OCI-LY1 (cell line): ENCODE results near the gene PATJ.

Source experiments
- H2AFZ ChIP-seq: fragments of 200-600 bp; sonication (generic), shearing (Covaris generic); 2 replicates; pipeline ENCODE4 v1.6.0; 2014; ENCODE audit warnings: antibody characterized with exemption, mild to moderate bottlenecking, low read length
- H3F3A ChIP-seq: fragments of 200-600 bp; sonication (generic), shearing (Covaris generic); 2 replicates; pipeline ENCODE4 v1.6.0; 2014; ENCODE audit warnings: mild to moderate bottlenecking, antibody characterized with exemption, low read length, moderate library complexity; ENCODE audit not compliant: insufficient read depth
- H3K27ac ChIP-seq: fragments of 200-600 bp; sonication (generic); 2 replicates; pipeline ENCODE4 v1.5.1; 2014; ENCODE audit warnings: low read length, mixed run types, mild to moderate bottlenecking, low read depth; ENCODE audit not compliant: poor library complexity, severe bottlenecking
- H3K27me3 ChIP-seq: fragments of 200-600 bp; sonication (generic); 2 replicates; pipeline ENCODE4 v1.6.0; 2014; ENCODE audit warnings: antibody characterized with exemption, mild to moderate bottlenecking, low read length, moderate library complexity; ENCODE audit not compliant: insufficient read depth
- H3K36me3 ChIP-seq: fragments of 200-600 bp; sonication (generic); 2 replicates; pipeline ENCODE4 v1.6.1; 2014; ENCODE audit warnings: mild to moderate bottlenecking, antibody characterized with exemption, low read length, moderate library complexity, mixed read lengths; ENCODE audit not compliant: insufficient read depth
- H3K4me1 ChIP-seq: fragments of 200-600 bp; sonication (generic); 2 replicates; pipeline ENCODE4 v1.5.1; 2014; ENCODE audit warnings: mild to moderate bottlenecking, low read length, moderate library complexity; ENCODE audit not compliant: insufficient read depth, severe bottlenecking
- H3K4me2 ChIP-seq: fragments of 200-600 bp; sonication (generic), shearing (Covaris generic); 2 replicates; pipeline ENCODE4 v1.6.1; 2014; ENCODE audit warnings: low read length
- H3K4me3 ChIP-seq: fragments of 200-600 bp; sonication (generic); 2 replicates; pipeline ENCODE4 v1.5.1; 2014; ENCODE audit warnings: low read length, low read depth, mild to moderate bottlenecking, mixed read lengths; ENCODE audit not compliant: poor library complexity, severe bottlenecking
- H3K79me2 ChIP-seq: fragments of 200-600 bp; shearing (Covaris generic); 2 replicates; pipeline ENCODE4 v1.6.1; 2016; ENCODE audit warnings: mixed run types, low read length, mixed read lengths; ENCODE audit not compliant: insufficient read depth
- H3K9ac ChIP-seq: fragments of 200-600 bp; sonication (generic), shearing (Covaris generic); 2 replicates; pipeline ENCODE4 v1.6.1; 2014; ENCODE audit warnings: mild to moderate bottlenecking, low read length, mixed read lengths
- H3K9me2 ChIP-seq: fragments of 200-600 bp; sonication (generic), shearing (Covaris generic); 2 replicates; pipeline ENCODE4 v1.6.1; 2014; ENCODE audit warnings: low read depth, mild to moderate bottlenecking, low read length, mixed read lengths
- H3K9me3 ChIP-seq: fragments of 200-600 bp; shearing (Covaris generic); 2 replicates; pipeline ENCODE4 v1.6.1; 2014; ENCODE audit warnings: low read length, mixed read lengths
- H4K20me1 ChIP-seq: fragments of 200-600 bp; sonication (generic), shearing (Covaris generic); 2 replicates; pipeline ENCODE4 v1.6.0; 2016; ENCODE audit warnings: mild to moderate bottlenecking, low read length; ENCODE audit not compliant: insufficient read depth
- EZH2 ChIP-seq: fragments of 200-600 bp; sonication (generic), shearing (Covaris generic); IDR thresholded peaks from 2 replicates; pipeline ENCODE4 v1.8.0; 2017; ENCODE audit warnings: borderline replicate concordance, mixed run types, mild to moderate bottlenecking, antibody characterized with exemption, low read length, moderate library complexity, mixed read lengths
- TF ChIP-seq, protein P1 (sequence below): fragments of 200-600 bp; sonication (generic), shearing (Covaris generic); IDR thresholded peaks from 2 replicates; pipeline ENCODE4 v1.5.1; 2017; ENCODE audit warnings: mild to moderate bottlenecking, antibody characterized with exemption, low read length, moderate library complexity, mixed read lengths

Gene PATJ

DNA sequence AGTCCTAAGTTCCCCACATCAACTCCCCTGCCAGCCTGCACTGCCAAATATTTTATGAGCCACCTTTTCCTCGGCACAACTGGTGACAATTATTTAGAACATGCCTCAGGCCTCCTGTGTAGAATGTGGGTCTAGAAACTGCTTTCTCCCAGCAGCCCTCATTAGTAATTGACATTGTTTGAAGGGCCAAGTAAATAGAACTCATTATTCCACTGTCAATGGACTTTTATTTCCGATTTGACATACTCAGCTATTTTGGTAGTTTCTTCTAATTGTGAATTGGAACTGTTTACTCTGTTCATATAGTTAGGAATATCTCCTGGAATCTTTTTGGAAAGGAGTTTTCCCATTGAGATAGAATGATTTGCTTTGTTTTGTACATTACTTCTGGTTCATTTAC is 283.6 kb downstream of the PATJ start:
- Histone ChIP-seq H3K27ac (no peak overlapping the region), H3K4me3 (no peak overlapping the region)

GRCh38 chr1:62029704-62030103 is 287.4 kb downstream of the PATJ start:
- H2AFZ ChIP-seq: no peak overlapping the region
- H3K79me2 ChIP-seq: no peaks in the 10 kb centered on the region
- H3F3A ChIP-seq: no peaks in the 10 kb centered on the region
- no peak overlapping the region for H3K4me3 ChIP-seq
- H3K27me3 ChIP-seq: no peaks in the 10 kb centered on the region
- H4K20me1 ChIP-seq: no peaks in the 10 kb centered on the region
- H3K27ac ChIP-seq: no peak overlapping the region
- no peak overlapping the region for H3K9ac ChIP-seq
- H3K9me2 ChIP-seq: no peaks in the 10 kb centered on the region
- no peaks in the 10 kb centered on the region for H3K36me3 ChIP-seq
- H3K4me1 ChIP-seq: no peaks in the 10 kb centered on the region
- H3K4me2 ChIP-seq: no peak overlapping the region
- peaks cover 5% of the 10 kb centered on the region; the same call in 1 of the 2 replicates for H3K9me3 ChIP-seq
- no peak for TF ChIP-seq EZH2
- TF ChIP-seq, protein P1, sequence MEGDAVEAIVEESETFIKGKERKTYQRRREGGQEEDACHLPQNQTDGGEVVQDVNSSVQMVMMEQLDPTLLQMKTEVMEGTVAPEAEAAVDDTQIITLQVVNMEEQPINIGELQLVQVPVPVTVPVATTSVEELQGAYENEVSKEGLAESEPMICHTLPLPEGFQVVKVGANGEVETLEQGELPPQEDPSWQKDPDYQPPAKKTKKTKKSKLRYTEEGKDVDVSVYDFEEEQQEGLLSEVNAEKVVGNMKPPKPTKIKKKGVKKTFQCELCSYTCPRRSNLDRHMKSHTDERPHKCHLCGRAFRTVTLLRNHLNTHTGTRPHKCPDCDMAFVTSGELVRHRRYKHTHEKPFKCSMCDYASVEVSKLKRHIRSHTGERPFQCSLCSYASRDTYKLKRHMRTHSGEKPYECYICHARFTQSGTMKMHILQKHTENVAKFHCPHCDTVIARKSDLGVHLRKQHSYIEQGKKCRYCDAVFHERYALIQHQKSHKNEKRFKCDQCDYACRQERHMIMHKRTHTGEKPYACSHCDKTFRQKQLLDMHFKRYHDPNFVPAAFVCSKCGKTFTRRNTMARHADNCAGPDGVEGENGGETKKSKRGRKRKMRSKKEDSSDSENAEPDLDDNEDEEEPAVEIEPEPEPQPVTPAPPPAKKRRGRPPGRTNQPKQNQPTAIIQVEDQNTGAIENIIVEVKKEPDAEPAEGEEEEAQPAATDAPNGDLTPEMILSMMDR: no peak

More for the DNA sequence above, 283.6 kb downstream of the PATJ start:
- H2AFZ ChIP-seq: no peak overlapping the region
- no peak for TF ChIP-seq EZH2
- TF ChIP-seq, protein P1: no peak
- H3F3A ChIP-seq: no peaks in the 10 kb centered on the region
- H3K9ac ChIP-seq: no peak overlapping the region
- no peaks in the 10 kb centered on the region for H3K79me2 ChIP-seq
- no peaks in the 10 kb centered on the region for H4K20me1 ChIP-seq
- no peaks in the 10 kb centered on the region for H3K36me3 ChIP-seq
- no peaks in the 10 kb centered on the region for H3K9me2 ChIP-seq
- no peaks in the 10 kb centered on the region for H3K27me3 ChIP-seq
- no peak overlapping the region for H3K4me2 ChIP-seq
- peaks cover 5% of the 10 kb centered on the region; the same call in 1 of the 2 replicates for H3K9me3 ChIP-seq
- H3K4me1 ChIP-seq: no peaks in the 10 kb centered on the region

DNA sequence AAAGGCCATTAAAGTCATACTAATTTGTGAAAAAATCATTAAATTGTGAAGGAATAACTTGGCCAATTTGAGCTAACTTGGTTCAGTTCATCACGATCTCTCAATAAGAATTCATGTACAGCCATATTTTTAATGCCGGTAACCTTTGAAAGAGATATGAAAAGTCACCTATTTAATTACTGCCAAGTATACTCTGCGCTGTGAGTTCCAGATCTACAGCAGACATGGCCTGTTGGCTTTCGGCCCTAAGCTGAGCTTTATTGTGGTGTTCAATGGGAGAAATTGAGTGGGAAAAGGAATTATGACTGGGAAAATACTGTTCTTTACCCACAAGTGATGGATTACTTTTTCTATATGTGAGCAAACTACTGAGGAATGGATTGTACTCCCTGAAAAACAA is 292.5 kb downstream of the PATJ start:
- Histone ChIP-seq H3K9ac (no peak overlapping the region), H3K27ac (no peak overlapping the region), H3K9me2 (no peaks in the 10 kb centered on the region), H3K4me1 (no peaks in the 10 kb centered on the region), H3K36me3 (no peaks in the 10 kb centered on the region), H3K9me3 (no peaks in the 10 kb centered on the region), H3F3A (no peaks in the 10 kb centered on the region), H2AFZ (no peak overlapping the region), H3K4me3 (no peak overlapping the region), H3K79me2 (no peaks in the 10 kb centered on the region), H3K4me2 (no peak overlapping the region), H3K27me3 (no peaks in the 10 kb centered on the region), H4K20me1 (no peaks in the 10 kb centered on the region)
- TF ChIP-seq, protein P1: no peak
- no peak for TF ChIP-seq EZH2
